VCaP (cell line): ENCODE measurements around the gene EPB41L1.
A peak's percentile ranks its signal among the peaks of the same experiment; 100 is the strongest.

Source experiments
- H3K27ac ChIP-seq: fragments of 450-650 bp; 2 replicates; pipeline ENCODE4 v1.5.1; 2017
- CTCF ChIP-seq: fragments of 450-650 bp; conservative IDR thresholded peaks from 2 replicates; pipeline ENCODE4 v1.5.1; 2017; ENCODE audit warnings: mild to moderate bottlenecking, moderate library complexity

EPB41L1 gene

GRCh38 chr20:36199345-36200257 lies 45.1 kb downstream of the EPB41L1 start:
- H3K27ac ChIP-seq = no peak overlapping the region
- TF ChIP-seq CTCF = peak; percentile 97

- no peak overlapping the region for H3K27ac ChIP-seq
- TF ChIP-seq CTCF = no peak
These were observed 45.9 kb downstream of the EPB41L1 start for GRCh38 chr20:36200451-36200850.

- TF ChIP-seq CTCF = no peak
- H3K27ac ChIP-seq = no peak overlapping the region
These were observed 46.7 kb downstream of the EPB41L1 start for GRCh38 chr20:36201198-36201597.

- no peak overlapping the region for H3K27ac ChIP-seq
- peak; percentile 99 for TF ChIP-seq CTCF
These were observed 48.4 kb downstream of the EPB41L1 start for GRCh38 chr20:36202891-36203338.

GRCh38 chr20:36203861-36204260 lies 49.3 kb downstream of the EPB41L1 start:
- H3K27ac ChIP-seq = no peak overlapping the region
- no peak for TF ChIP-seq CTCF

- TF ChIP-seq CTCF = no peak
- no peak overlapping the region for H3K27ac ChIP-seq
These were observed 50.5 kb downstream of the EPB41L1 start for GRCh38 chr20:36205026-36205425.

GRCh38 chr20:36206068-36206467 lies 51.5 kb downstream of the EPB41L1 start:
- no peak overlapping the region for H3K27ac ChIP-seq
- TF ChIP-seq CTCF = no peak
